ENCODE measurements around the gene FYB1.

FYB1 gene

DNA sequence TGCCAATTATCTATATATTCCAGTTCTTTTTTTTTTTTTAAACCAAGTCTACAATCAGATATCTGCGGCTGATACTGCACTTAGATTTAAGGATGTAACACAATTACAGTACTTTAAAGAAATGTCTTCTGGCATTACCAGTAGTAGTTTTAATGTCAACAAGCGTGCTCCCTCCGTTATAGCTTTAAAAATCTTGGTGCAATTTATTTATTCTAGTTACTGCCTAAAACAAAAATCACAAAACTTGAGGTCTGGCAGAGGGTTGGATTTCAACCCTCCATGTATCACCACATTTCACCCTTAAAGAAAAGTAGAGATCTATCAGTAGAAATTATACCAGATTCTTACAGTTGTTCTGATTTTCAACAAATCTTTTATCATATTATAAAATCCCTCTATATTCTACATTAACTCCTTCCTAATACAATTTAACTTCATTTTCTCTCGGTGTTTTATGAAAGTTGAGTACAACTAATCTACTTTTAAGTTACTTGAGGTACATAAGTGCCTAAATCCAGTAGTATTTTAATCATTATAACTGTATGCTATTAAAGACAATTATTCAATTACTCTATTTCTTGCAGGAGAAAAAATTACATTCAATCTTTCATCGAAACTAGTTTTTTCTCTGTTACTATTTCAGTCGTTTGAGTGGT is 143.1 kb downstream of the FYB1 start:
- no peak for DNase-seq

DNA sequence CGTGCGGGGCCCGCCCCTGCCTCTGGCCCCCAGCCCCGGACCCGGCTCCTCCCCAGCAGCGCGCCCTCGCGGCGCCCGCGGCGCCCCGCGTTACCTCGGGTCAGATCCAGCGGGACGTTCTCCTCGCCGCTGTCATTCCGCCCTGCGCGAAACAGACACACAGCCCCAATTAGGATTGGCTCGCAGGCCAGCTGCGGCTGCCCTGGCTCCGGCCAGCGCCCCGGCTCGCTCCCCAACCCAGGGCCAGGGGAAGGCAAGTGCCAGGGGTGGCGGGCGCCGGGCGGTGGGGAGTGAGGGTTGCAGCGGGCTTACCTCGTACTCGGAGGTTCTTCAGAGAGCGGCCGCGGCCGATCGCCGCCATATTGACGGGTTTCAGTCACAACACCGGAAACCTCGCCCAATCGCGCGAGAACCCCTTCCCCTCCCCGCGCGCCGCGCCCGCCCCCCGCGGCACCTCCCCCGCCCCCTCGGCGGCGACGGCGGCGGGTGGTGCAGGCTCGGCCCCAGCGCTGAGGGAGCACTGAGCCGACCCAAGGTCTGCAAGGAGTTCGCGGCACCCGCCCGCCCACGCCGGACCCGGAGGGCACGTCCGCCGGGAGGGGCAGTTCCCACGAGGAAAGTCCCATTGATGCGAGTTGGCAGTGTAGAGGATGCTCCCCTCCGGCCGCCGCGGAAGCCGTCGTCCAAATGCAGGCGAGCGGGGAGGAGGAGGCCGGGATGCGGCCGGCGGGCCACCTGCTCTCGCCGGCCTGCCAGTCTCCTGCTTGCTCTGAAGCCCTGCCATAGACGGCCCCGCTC is 145.1 kb downstream of the FYB1 start, which contains the start of gene RICTOR:
Gene RICTOR (minus strand): TSS at position 383 of the 798 bp plus-strand sequence. CDS start 22 bp downstream, at position 361.
- DNase-seq: peak; percentile 75

DNA sequence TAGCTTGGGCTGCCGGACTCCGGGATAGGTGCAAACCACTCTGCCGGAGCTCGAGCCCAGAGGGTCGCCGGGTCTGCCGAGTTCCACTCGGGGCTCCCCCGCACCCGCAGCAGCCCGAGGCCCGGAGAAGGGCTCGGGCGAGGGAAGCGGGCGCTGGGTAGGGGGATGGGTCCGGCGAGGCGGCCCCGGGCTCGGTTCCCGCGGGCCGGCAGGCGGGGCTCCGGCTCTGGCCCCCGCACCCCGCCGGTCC is 145.7 kb downstream of the FYB1 start:
- DNase-seq: no peak

DNA sequence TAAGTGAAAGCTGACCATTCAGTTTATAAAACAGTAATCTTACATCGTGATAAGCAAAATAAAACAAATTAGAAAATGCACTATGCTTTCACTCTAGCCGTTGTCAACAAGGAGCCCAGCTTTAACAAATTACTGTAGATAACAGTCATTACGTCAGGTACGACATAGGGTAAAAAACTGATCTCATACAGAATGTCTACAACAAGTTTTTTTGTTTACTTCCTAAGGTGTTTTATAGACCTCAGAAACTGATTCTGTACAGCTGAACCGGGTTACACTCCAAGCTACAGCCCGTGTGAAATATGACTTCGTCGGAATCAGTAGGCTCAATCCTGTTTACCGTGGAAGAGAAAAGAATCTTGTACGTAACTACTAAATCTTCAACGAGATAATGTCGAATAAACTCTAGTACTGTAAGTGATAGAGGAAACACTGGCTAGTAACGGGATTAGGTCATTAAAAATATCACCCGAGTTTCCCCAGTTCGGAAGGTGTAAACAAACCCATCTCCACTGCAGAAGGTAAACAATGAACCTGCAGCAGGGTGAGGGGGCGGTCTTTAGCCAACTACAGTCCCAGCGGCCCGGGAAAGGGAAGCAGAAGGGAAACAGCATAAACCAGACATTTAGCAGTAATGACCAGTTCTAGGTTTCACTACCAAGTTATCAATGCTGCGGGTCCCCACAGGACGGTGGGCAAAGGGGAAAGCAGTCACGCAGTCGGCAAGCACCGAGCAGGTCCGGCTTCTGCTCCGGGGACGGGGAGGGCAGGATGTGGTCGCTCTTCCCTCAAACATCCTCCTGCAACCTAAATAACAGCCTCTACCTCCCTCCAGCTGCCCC is 146.2 kb downstream of the FYB1 start:
- peak; percentile 53 for DNase-seq

DNA sequence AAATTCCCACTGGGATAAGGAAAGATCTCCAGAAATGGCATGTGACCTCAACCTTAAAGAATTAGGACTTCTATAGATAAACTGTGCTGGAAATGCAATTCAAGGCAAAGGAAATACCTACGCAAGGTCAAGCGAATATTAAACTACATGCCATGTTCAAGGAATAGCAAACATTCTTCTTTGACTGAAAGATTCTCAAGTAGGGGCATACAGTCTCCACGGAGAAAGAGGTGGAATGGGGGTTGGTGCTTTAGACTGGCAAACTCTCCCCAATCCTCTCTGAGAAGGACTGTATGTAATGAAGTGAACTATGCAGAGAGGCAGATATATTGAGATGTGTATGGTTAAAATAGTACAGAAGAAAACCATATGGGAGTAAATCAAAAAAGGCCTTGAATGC is 151.3 kb downstream of the FYB1 start:
- no peak for DNase-seq

DNA sequence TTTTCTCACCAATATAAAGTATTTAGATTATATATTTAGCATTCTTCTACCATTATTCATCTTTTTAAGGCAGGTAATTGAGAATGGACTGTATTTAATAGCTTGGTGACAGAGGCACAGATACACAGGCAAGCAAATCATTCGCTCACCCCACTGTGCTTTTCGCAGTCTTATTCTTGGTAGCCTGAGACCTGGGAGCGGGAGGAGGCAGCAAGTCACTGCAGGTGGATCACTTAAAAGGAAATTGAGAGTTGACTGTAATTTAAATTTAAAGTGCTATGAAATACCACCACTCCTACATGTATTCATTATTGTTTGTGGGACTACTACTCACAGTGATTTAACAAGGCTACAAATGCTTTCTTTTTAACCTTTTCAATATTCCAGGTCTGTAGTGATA is 154.9 kb downstream of the FYB1 start:
- no peak for DNase-seq

DNA sequence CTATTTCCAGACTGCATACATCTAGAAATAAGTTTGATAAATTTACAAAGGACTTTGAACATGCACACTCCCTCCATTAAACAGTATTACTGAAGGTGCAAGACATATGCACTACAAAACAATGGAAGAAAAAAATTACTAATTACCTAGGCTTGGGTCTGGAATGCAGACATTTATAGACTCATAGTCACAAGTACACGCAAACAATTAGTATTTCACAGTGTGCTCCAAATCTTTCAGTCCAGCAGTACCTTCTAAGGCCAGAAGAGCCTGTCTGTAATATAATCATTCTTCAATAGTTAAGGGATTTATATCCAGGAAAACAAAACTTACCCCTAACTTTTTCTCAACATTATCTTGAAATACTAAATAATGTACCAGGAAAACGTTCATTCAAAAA is 156.3 kb downstream of the FYB1 start:
- DNase-seq: no peak

- DNase-seq: no peak
Observed at GRCh38 chr5:39062530-39062929, 156.8 kb downstream of the FYB1 start.

GRCh38 chr5:39062104-39062503 is 157.3 kb downstream of the FYB1 start:
- DNase-seq: no peak

DNA sequence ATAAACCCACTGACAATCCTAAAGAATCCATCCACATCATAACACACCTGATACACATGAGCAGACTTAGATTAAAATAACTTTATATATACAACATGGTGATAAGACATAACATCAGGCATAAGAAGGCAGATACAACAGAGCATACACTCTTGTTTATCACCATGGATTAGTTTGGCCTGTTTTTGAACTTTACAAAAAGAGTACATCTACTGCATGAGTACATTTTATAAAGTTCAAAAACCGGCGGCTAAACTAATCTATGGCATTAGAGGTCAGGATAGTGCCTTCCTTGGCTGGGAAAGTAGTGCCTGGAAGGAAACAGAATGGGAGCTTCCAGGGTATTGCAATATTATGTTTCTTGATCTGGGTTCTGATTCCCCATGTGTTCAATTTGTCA is 160.3 kb downstream of the FYB1 start:
- DNase-seq: no peak

- no peak for DNase-seq
Observed at GRCh38 chr5:39058178-39058921, 161.0 kb downstream of the FYB1 start.

DNA sequence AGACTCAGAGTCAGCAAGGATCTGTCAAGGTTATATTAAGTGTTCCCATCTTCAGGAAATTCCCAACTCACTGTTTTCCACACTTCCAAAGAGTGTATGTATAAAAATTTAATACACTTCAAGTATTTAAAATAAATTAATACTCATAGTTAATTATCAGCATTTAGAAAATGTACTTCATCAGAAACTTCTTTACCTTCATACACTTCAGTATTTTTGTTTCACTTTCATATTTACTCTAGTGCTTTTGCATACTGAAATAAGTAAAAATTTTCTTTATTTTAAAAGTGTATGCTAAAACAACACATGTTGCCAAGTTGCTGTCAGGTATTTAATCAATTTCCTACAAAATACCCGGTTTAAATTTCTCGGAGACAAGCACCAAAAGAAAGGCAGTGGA is 161.6 kb downstream of the FYB1 start:
- no peak for DNase-seq

GRCh38 chr5:39055768-39056398 is 163.5 kb downstream of the FYB1 start:
- no peak for DNase-seq

Measured in NCI-H1092 treated with DMSO at 0.1 percent for 48 hours (cell line).